Mesodermal cell (in vitro differentiated cells): ENCODE data around the gene GLI3.

Experiments used
- H3K27ac ChIP-seq: 2 replicates; pipeline ENCODE4 v1.7.0; 2013; ENCODE audit warnings: mild to moderate bottlenecking, low read depth, low read length, moderate library complexity; ENCODE audit not compliant: severe bottlenecking
- H3K36me3 ChIP-seq: 2 replicates; pipeline ENCODE4 v1.7.1; 2013; ENCODE audit warnings: mild to moderate bottlenecking, low read length, moderate library complexity; ENCODE audit not compliant: control insufficient read depth, insufficient read depth
- H3K4me1 ChIP-seq: one replicate; pipeline ENCODE4 v1.7.1; 2013; ENCODE audit warnings: mild to moderate bottlenecking, low read length; ENCODE audit not compliant: insufficient read depth, control insufficient read depth, poor library complexity, severe bottlenecking
- H3K4me3 ChIP-seq: 2 replicates; pipeline ENCODE4 v1.7.0; 2013; ENCODE audit warnings: low read length, control low read depth, mild to moderate bottlenecking; ENCODE audit not compliant: insufficient read depth, poor library complexity, severe bottlenecking; ENCODE audit errors: extremely low read depth
- H3K9me3 ChIP-seq: 2 replicates; pipeline ENCODE4 v1.7.1; 2013; ENCODE audit warnings: mild to moderate bottlenecking, low read length, moderate library complexity; ENCODE audit not compliant: control insufficient read depth
- WGBS, 2 experiments: methylation state at CpG; one replicate each; pipeline ENCODE4 v1.1.5; 2013; ENCODE audit warnings: missing lambda C conversion rate in 2 of 2; ENCODE audit not compliant: insufficient coverage in 2 of 2; 5-methylcytosine and 5-hydroxymethylcytosine counted together

GLI3 gene

DNA sequence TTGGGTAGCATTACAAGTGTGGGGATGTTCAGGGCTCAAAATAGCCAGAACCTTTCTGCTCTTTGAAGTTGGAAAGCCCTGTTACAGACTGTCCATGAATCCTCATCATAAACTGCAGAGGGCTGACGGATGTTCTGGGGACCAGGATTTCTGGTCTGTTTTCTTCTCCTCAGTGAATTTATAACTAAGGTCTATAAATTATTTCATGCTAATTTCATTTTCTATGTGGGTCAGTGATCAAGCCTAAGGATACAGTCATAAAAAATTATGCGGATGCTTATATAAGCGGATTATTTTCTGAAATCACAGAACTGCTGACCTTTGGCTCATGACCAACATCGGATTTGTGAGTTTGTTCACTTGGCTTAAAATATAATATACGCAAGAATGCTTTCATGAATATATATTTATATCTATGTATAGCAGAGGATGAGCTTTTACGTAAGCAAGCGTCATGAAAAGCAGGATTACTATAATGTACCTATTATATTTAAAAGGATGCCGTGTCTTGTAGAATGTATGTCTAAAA, 263.7 kb downstream of the GLI3 start:
- Histone ChIP-seq H3K9me3 (no peaks in the 10 kb centered on the region), H3K4me1 (no peaks in the 10 kb centered on the region), H3K4me3 (no peak overlapping the region), H3K27ac (no peak overlapping the region), H3K36me3 (peaks cover 75% of the 10 kb centered on the region)
- WGBS, 2 experiments = 100% methylated on average over 1 to 2 of the region's 8 CpGs

DNA sequence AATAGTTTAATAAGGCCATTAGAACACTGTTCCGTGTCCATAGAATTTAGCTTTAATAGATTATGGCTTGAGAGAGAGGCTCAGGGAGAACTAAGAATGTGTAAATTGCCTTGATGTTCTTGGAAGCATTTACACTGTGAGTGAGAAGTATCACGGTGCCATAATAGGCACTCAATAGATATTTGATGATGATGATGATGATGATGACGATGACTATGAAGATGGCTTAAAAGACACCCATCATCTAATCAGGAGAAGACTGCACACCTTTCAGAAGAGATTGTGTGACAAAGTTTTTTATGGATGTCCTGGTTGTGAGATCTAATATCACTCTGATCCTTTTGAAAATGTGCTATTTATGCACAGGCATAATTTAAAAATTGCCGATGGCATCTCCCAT, 264.2 kb downstream of the GLI3 start:
- Histone ChIP-seq H3K4me1 (no peaks in the 10 kb centered on the region), H3K36me3 (peaks cover 74% of the 10 kb centered on the region), H3K4me3 (no peak overlapping the region), H3K9me3 (no peaks in the 10 kb centered on the region), H3K27ac (no peak overlapping the region)
- WGBS, 2 experiments = 94% methylated on average over 3 of the region's 4 CpGs

DNA sequence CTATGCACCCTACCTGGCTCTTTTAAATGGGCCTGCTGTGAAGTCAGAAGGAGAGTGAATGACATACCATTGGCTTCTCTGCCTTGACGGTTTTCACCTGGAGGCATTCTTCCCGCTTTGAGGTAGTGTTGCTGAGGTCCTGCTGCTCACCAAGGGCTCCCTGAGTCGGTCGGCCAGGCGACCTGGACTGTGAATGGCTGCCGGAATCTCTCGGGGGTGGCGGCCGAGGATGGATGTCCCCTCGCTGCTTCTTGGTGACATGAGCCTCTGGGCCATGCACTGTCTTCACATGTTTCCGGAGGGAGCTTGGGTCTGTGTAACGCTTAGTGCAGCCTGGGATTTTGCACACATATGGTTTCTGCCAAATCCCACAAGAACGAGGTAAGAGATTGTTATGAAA, 264.7 kb downstream of the GLI3 start:
- Histone ChIP-seq H3K27ac (no peak overlapping the region), H3K36me3 (peaks cover 74% of the 10 kb centered on the region), H3K4me1 (no peaks in the 10 kb centered on the region), H3K9me3 (no peaks in the 10 kb centered on the region), H3K4me3 (no peak overlapping the region)
- WGBS, 2 experiments = 94 to 95% methylated on average over 11 to 12 of the region's 13 CpGs

DNA sequence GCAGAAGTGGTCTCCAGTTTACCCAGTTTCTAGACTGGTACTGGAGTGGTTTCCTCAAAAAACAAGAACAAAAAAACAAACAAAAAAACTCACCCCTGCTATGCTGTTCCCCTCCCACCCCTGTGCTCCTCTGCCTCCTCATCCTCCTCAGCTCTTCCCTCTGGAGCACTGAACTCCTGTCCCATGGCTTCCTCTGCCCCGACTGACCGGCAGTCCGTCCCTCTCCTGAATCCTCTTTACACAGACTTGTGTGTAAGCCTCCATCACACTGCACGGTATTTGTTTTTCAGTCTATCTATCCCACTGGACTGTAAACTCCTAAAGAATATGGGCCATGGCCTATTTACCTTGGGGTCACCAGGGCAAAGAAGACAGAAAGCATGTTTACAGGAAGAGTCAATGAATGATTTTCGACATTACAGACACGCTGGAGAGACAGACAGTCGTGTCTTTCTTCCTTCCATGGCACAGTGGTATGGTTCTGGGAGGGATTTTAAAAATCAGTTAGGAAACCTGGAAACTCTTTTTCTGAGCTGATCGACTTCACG, 265.3 kb downstream of the GLI3 start:
- no peak overlapping the region for H3K27ac ChIP-seq
- 97% methylated on average over 6 to 9 of the region's 9 CpGs for WGBS, 2 experiments
- H3K4me1 ChIP-seq = no peaks in the 10 kb centered on the region
- H3K9me3 ChIP-seq = no peaks in the 10 kb centered on the region
- no peak overlapping the region for H3K4me3 ChIP-seq
- peaks cover 79% of the 10 kb centered on the region for H3K36me3 ChIP-seq

DNA sequence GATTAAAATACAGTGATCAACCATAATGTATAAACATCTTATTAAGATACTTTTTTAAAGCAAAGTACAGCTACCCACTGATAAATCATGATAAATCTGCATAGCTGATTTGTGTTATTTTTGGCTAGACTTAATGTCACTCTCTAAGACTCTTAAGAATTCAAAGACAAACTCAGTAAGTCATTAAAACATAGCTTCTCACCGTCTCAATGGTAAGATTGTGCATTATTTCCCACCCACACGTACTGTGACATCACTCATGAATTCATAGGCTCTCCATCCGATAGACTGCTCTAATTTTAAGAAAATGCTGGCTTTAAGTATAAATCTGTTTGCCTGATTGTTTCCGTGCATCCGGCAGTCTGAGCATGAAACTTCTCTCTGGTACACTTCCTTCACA, 266.1 kb downstream of the GLI3 start:
- H3K4me1 ChIP-seq = no peaks in the 10 kb centered on the region
- H3K27ac ChIP-seq = no peak overlapping the region
- H3K36me3 ChIP-seq = peaks cover 79% of the 10 kb centered on the region
- WGBS, 2 experiments = 88 to 96% methylated on average over 4 of the region's 5 CpGs
- H3K4me3 ChIP-seq = no peak overlapping the region
- H3K9me3 ChIP-seq = no peaks in the 10 kb centered on the region

DNA sequence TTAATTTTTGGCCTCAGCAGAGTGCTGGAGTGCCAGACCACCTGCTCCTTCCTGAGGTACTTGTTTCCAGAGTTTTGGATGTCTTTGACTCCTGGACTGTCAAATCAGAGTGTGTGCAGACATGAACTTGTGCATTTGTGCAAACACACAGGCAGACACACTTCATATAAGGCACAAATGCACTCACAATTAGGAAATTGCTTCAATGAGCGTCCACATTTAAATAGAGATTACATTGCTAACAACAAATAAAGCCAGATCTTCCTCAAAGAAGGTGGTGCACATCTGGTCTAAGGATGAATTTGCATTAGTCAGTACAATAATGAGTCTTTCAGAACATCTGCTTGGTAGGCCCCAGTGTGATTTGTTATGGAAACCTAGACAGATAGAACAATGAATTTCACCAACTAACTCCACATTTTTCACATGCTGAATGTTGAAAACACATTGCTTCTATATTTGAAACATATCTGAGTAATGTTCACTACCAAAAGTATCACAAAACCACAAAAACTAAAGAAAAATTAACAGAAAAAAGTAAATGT, 267.4 kb downstream of the GLI3 start:
- Histone ChIP-seq H3K9me3 (no peaks in the 10 kb centered on the region), H3K36me3 (peaks cover 82% of the 10 kb centered on the region), H3K27ac (no peak overlapping the region), H3K4me3 (no peak overlapping the region), H3K4me1 (no peaks in the 10 kb centered on the region)
- 100% methylated on average over 1 of the region's 1 CpG; no CpG with 5 or more reads in 1 of the 2 experiments for WGBS, 2 experiments

DNA sequence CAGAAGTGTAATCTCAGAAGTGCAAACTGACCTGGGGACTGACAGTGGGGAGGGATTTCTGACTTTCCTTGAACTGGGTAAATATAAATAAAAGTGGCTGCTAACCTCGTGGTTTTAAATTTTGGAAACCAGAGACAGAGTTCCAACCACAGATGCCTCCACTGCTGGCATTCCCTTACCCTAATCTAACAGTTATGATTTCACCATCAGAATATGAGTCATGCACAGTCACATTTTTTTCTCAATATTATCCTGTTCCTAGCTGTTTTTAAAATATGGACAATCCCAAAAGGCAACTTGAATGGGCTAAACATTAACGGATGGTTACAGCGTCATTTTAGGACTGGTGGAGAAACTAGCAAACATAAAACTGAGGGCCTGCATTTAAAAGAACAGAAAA, 269.9 kb downstream of the GLI3 start:
- Histone ChIP-seq H3K36me3 (peaks cover 81% of the 10 kb centered on the region), H3K27ac (no peak overlapping the region), H3K9me3 (no peaks in the 10 kb centered on the region), H3K4me1 (no peaks in the 10 kb centered on the region), H3K4me3 (no peak overlapping the region)
- 91 to 93% methylated on average over 3 of the region's 3 CpGs for WGBS, 2 experiments

DNA sequence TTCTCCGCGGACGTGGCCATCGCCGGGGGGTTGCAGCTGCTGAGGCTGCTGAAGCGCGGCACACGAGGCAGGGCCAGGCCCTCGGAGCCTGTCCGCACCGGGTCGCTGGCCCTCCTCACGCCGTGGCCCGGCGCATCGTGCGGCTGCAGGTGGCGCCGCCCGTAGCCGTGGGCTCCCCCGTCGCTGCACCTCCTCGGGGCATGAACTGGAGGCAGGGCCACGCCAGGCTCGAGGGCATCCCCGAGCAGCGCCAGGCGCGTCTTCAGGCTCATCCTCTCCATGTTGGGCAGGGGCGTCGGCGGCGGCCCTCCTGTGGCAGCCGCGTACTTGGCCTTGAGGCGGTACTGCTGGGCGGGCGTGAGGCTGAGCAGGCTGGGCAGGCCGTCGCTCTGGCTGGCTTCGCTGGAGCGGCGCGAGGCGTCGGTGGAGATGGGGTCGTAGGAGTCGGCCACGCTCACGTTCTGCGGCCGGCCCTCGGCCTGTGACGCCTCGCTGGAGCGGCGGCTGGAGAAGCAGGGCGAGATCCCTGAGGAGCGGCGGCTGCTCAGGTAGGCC, 271.0 kb downstream of the GLI3 start:
- peaks cover 76% of the 10 kb centered on the region for H3K36me3 ChIP-seq

DNA sequence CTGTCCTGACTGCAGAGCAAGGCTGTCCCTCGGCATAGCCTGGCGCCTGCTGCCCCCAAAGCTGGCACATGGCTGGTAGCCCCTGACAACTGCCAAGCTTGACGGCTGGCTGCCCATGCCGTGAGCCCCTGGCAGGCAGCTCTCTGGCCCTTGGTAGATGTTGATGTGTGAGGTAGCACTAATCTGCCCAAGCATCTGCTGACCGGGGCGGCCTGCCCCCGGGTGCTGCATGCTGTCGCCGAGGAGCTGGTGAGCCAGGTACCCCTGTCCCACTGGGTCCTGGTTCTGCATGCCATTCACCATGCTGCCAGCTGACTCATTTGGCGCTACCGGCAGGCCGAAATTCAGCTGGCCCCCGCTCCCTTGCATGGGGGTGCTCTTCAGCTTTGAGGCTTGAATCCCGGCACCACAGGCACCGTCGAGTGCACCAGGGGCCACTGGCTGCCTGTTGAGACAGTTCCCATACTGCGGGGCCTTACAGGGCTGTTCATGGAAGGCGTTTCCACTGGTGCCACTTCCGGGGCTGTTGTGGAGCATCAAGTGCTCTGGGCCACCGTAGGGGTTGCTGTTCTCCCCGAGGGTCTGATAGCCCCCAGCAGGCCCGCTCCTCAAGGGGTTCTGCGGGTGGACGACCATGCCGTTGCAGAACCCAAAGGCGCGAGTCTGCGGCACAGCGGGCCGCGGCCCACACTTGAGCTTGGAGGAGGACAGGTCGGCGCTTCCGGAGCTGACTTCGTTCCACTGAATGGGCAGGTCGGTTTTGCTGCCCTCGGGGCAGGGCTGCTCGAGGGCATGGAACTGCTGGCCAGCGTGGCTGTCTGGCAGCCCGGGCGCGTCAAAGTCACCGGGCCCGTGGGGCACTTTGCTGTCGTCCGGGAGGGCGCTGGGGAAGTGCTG, 271.9 kb downstream of the GLI3 start:
- H3K27ac ChIP-seq = no peak overlapping the region
- WGBS, 2 experiments = 96 to 98% methylated on average over 36 to 45 of the region's 47 CpGs
- no peaks in the 10 kb centered on the region for H3K9me3 ChIP-seq
- no peaks in the 10 kb centered on the region for H3K4me1 ChIP-seq
- H3K4me3 ChIP-seq = no peak overlapping the region
- H3K36me3 ChIP-seq = peaks cover 71% of the 10 kb centered on the region

More for the DNA sequence above, 271.0 kb downstream of the GLI3 start:
- WGBS, 2 experiments = 97% methylated on average over 60 to 62 of the region's 62 CpGs
- H3K4me3 ChIP-seq = no peak overlapping the region
- H3K9me3 ChIP-seq = no peaks in the 10 kb centered on the region
- H3K27ac ChIP-seq = no peak overlapping the region
- H3K4me1 ChIP-seq = no peaks in the 10 kb centered on the region

DNA sequence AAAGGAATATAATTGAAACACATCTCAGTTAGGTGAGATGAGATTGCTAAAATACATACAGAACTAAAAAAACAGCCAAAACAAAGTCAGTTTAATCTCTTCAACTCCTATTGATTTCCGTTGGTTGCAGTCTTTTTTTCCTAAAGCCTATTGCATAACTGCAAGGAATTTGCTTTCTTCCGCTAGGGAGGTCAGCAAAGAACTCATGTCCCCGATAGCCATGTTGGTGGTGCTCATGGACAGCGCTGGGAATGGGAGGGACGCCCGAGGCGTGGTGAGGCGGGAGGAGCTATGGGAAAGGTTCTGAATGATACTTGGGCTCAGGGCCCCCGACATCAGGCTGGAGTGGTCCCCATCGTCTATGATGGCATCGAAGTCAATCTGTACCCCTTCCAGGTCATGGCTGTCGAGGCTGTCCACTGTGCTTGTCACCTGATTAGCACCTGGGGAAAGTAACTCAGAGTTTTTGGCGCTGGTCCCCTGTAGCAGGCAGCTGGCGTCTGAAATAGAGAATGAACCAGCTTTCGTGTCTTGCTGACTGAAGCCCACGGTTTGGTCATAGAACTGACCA, 272.7 kb downstream of the GLI3 start:
- 94 to 95% methylated on average over 16 of the region's 16 CpGs for WGBS, 2 experiments
- H3K4me1 ChIP-seq = no peaks in the 10 kb centered on the region
- H3K27ac ChIP-seq = no peak overlapping the region
- H3K36me3 ChIP-seq = peaks cover 68% of the 10 kb centered on the region
- no peak overlapping the region for H3K4me3 ChIP-seq
- no peaks in the 10 kb centered on the region for H3K9me3 ChIP-seq
